IMR-90 (cell line): ENCODE measurements around the gene FOXN3. TPM values are rescaled to one million over a fixed set of nuclear protein-coding genes. Genes with fewer than 3 reads are reported as not detected.

Source experiments
- ATAC-seq: fragments of 200-7000 bp; cut with Tn5 transposase; 2 replicates; pipeline ENCODE4 v1.9.1; 2020; ENCODE audit warnings: low read depth, mild to moderate bottlenecking, moderate library complexity
- BruUV-seq: library from RNA; stranded (reverse); fragments of 400-500 nt; replicated peaks from 2 replicates; lab custom pipeline; 2021; lab: Mats Ljungman, UMichigan
- CTCF ChIA-PET: fragments of 300-600 bp; formaldehyde crosslinking; extraction: SDS; loops from one replicate; lab custom pipeline; 2021; ENCODE audit warnings: antibody characterized with exemption; lab: Yijun Ruan, JAX
- POLR2A ChIA-PET: fragments of 300-600 bp; sonication (Branson Sonifier 250); formaldehyde crosslinking; loops from one replicate; lab custom pipeline; 2022; ENCODE audit warnings: antibody characterized with exemption; ENCODE audit not compliant: unreplicated experiment; lab: Charles Lee
- DNase-seq: peaks from one replicate; pipeline ENCODE4 v3.0.0; 2013
- H2AFZ ChIP-seq: replicated peaks from 2 replicates; pipeline ENCODE3; 2013; ENCODE audit warnings: low read length, mild to moderate bottlenecking; ENCODE audit not compliant: poor library complexity
- H2AK5ac ChIP-seq: 2 replicates; pipeline ENCODE4 v1.6.1; 2013; ENCODE audit warnings: low read depth, low read length, inconsistent platforms
- H2AK9ac ChIP-seq: replicated peaks from 2 replicates; pipeline ENCODE3; 2013; ENCODE audit warnings: mild to moderate bottlenecking, low read depth, low read length, moderate library complexity; ENCODE audit not compliant: poor library complexity
- H2BK120ac ChIP-seq: 2 replicates; pipeline ENCODE4 v1.6.1; 2013; ENCODE audit warnings: low read depth, low read length, inconsistent platforms
- H2BK15ac ChIP-seq: 3 replicates; pipeline ENCODE4 v1.6.1; 2013; ENCODE audit warnings: low read depth, low read length, inconsistent platforms
- H2BK20ac ChIP-seq: 2 replicates; pipeline ENCODE4 v1.6.1; 2013; ENCODE audit warnings: low read depth, mild to moderate bottlenecking, inconsistent platforms, low read length, moderate library complexity
- H2BK5ac ChIP-seq: 2 replicates; pipeline ENCODE4 v1.6.1; 2013; ENCODE audit warnings: mild to moderate bottlenecking, low read depth, low read length, inconsistent platforms; ENCODE audit not compliant: poor library complexity, severe bottlenecking
- H3K14ac ChIP-seq: replicated peaks from 2 replicates; pipeline ENCODE4 v1.6.1; 2013; ENCODE audit warnings: low read depth, low read length, inconsistent platforms
- H3K18ac ChIP-seq: 2 replicates; pipeline ENCODE4 v1.6.1; 2013; ENCODE audit warnings: low read depth, low read length, control low read depth
- H3K23ac ChIP-seq: 2 replicates; pipeline ENCODE4 v1.6.1; 2013; ENCODE audit warnings: low read depth, low read length, inconsistent platforms
- H3K27ac ChIP-seq: 2 replicates; pipeline ENCODE4 v1.5.1; 2013; ENCODE audit warnings: mild to moderate bottlenecking, control low read depth, low read length; ENCODE audit not compliant: insufficient read depth
- H3K27me3 ChIP-seq: 2 replicates; pipeline ENCODE4 v1.6.1; 2013; ENCODE audit warnings: low read length; ENCODE audit not compliant: control insufficient read depth, insufficient read depth
- H3K36me3 ChIP-seq: 2 replicates; pipeline ENCODE4 v1.6.1; 2013; ENCODE audit warnings: low read length, mixed read lengths; ENCODE audit not compliant: control insufficient read depth, insufficient read depth
- H3K4ac ChIP-seq: 2 replicates; pipeline ENCODE4 v1.6.1; 2013; ENCODE audit warnings: low read depth, low read length, inconsistent platforms
- H3K4me1 ChIP-seq: 2 replicates; pipeline ENCODE4 v1.6.1; 2013; ENCODE audit warnings: low read length, mixed read lengths; ENCODE audit not compliant: control insufficient read depth, insufficient read depth
- H3K4me2 ChIP-seq: 2 replicates; pipeline ENCODE4 v1.6.1; 2013; ENCODE audit warnings: low read depth, mild to moderate bottlenecking, control low read depth, low read length, moderate library complexity
- H3K4me3 ChIP-seq: 2 replicates; pipeline ENCODE4 v1.5.1; 2013; ENCODE audit warnings: low read depth, mild to moderate bottlenecking, control low read depth, low read length, moderate library complexity; ENCODE audit not compliant: insufficient read depth
- H3K56ac ChIP-seq: 2 replicates; pipeline ENCODE4 v1.6.1; 2013; ENCODE audit warnings: low read length, inconsistent platforms; ENCODE audit not compliant: insufficient read depth; ENCODE audit errors: extremely low read depth
- H3K79me1 ChIP-seq, 2 experiments: 2 replicates each; pipeline ENCODE4 v1.6.1; 2013; ENCODE audit warnings: low read length in 2 of 2, inconsistent platforms in 1 of 2, low read depth in 1 of 2
- H3K9ac ChIP-seq: 2 replicates; pipeline ENCODE4 v1.6.1; 2013; ENCODE audit warnings: low read depth, low read length, control low read depth
- H3K9me1 ChIP-seq: 2 replicates; pipeline ENCODE4 v1.6.1; 2013; ENCODE audit warnings: low read length, inconsistent platforms; ENCODE audit not compliant: insufficient read depth
- H3K9me3 ChIP-seq: 2 replicates; pipeline ENCODE4 v1.6.1; 2013; ENCODE audit warnings: low read length; ENCODE audit not compliant: control insufficient read depth, insufficient read depth
- H4K20me1 ChIP-seq: 2 replicates; pipeline ENCODE4 v1.6.1; 2013; ENCODE audit warnings: low read length, inconsistent platforms; ENCODE audit not compliant: insufficient read depth
- H4K5ac ChIP-seq: 2 replicates; pipeline ENCODE4 v1.6.1; 2013; ENCODE audit warnings: mild to moderate bottlenecking, low read depth, low read length, control low read depth
- H4K8ac ChIP-seq, 2 experiments: 2 replicates each; pipeline ENCODE4 v1.6.1; 2013; ENCODE audit warnings: low read depth in 2 of 2, low read length in 2 of 2, control low read depth in 1 of 2, inconsistent platforms in 1 of 2
- H4K91ac ChIP-seq: 2 replicates; pipeline ENCODE4 v1.6.1; 2013; ENCODE audit warnings: low read depth, low read length, inconsistent platforms; ENCODE audit not compliant: insufficient read depth
- BHLHE40 ChIP-seq: fragments of 150-350 bp; IDR thresholded peaks from 2 replicates; pipeline ENCODE4 v1.6.1; 2016; ENCODE audit warnings: mild to moderate bottlenecking, low read depth, low read length
- CEBPB ChIP-seq: IDR thresholded peaks from 2 replicates; pipeline ENCODE4 v1.6.1; 2012; ENCODE audit warnings: low read depth, low read length, improper control_type of control experiment
- CHD1 ChIP-seq: IDR thresholded peaks from 2 replicates; pipeline ENCODE4 v1.6.1; 2012; ENCODE audit warnings: low read depth, low read length, improper control_type of control experiment
- CTCF ChIP-seq: conservative IDR thresholded peaks from 2 replicates; pipeline ENCODE4 v1.5.1; 2012; ENCODE audit warnings: mild to moderate bottlenecking, low read depth, low read length, improper control_type of control experiment
- ELK1 ChIP-seq: fragments of 150-350 bp; IDR thresholded peaks from 2 replicates; pipeline ENCODE4 v1.6.1; 2016; ENCODE audit warnings: low read depth, mild to moderate bottlenecking, low read length, moderate library complexity, borderline replicate concordance
- FOS ChIP-seq: fragments of 150-350 bp; IDR thresholded peaks from 2 replicates; pipeline ENCODE4 v1.6.1; 2016; ENCODE audit warnings: low read depth, low read length
- MAFK ChIP-seq: IDR thresholded peaks from 2 replicates; pipeline ENCODE4 v1.6.1; 2012; ENCODE audit warnings: low read depth, low read length, improper control_type of control experiment
- MAZ ChIP-seq: IDR thresholded peaks from 2 replicates; pipeline ENCODE4 v1.6.1; 2012; ENCODE audit warnings: low read depth, mild to moderate bottlenecking, low read length, improper control_type of control experiment, moderate library complexity, borderline replicate concordance
- MXI1 ChIP-seq: IDR thresholded peaks from 2 replicates; pipeline ENCODE4 v1.6.1; 2012; ENCODE audit warnings: low read depth, mild to moderate bottlenecking, low read length, moderate library complexity, borderline replicate concordance
- NFE2L2 ChIP-seq: fragments of 150-350 bp; IDR thresholded peaks from 2 replicates; pipeline ENCODE4 v1.6.1; 2016; ENCODE audit warnings: low read depth, mild to moderate bottlenecking, low read length
- POLR2A ChIP-seq: IDR thresholded peaks from 2 replicates; pipeline ENCODE4 v1.6.1; 2012; ENCODE audit warnings: mild to moderate bottlenecking, low read depth, low read length
- RAD21 ChIP-seq: IDR thresholded peaks from 2 replicates; pipeline ENCODE4 v1.6.1; 2012; ENCODE audit warnings: low read length, improper control_type of control experiment
- RCOR1 ChIP-seq: IDR thresholded peaks from 2 replicates; pipeline ENCODE4 v1.6.1; 2012; ENCODE audit warnings: mild to moderate bottlenecking, low read length, improper control_type of control experiment; ENCODE audit not compliant: insufficient replicate concordance
- RFX5 ChIP-seq: IDR thresholded peaks from 2 replicates; pipeline ENCODE4 v1.8.0; 2012; ENCODE audit warnings: low read depth, mild to moderate bottlenecking, low read length, moderate library complexity
- SMC3 ChIP-seq: fragments of 150-350 bp; IDR thresholded peaks from 2 replicates; pipeline ENCODE4 v1.6.1; 2016; ENCODE audit warnings: low read depth, mild to moderate bottlenecking, antibody characterized with exemption, low read length, moderate library complexity
- USF2 ChIP-seq: fragments of 150-350 bp; IDR thresholded peaks from 2 replicates; pipeline ENCODE4 v1.6.1; 2017; ENCODE audit warnings: mild to moderate bottlenecking, antibody characterized with exemption, low read length, low read depth
- WGBS, 2 experiments: methylation state at CpG; one replicate each; pipeline versions ENCODE4 v1.1.5 to v1.1.7; 2013; ENCODE audit warnings: missing lambda C conversion rate in 2 of 2; ENCODE audit not compliant: insufficient read length in 1 of 2; ENCODE audit errors: extremely low coverage in 2 of 2; 5-methylcytosine and 5-hydroxymethylcytosine counted together
- dilution Hi-C: fragments of 300-500 bp; cut with HindIII; formaldehyde crosslinking; loops from one replicate; pipeline ENCODE4 v1.14.3; 2018; ENCODE audit warnings: low sequenced_read_pairs; ENCODE audit not compliant: unreplicated experiment
- in situ Hi-C: fragments of 300-500 bp; cut with MboI; formaldehyde crosslinking; loops from 3 replicates; pipeline ENCODE4 v1.14.3; 2019; ENCODE audit warnings: low sequenced_read_pairs, inconsistent platforms, mixed read lengths
- intact Hi-C: fragments of 100-400 bp; cut with micrococcal nuclease; formaldehyde crosslinking; loops from 2 replicates; pipeline ENCODE4 v1.10.0; 2022
- polyA plus RNA-seq, 3 experiments: library from polyadenylated mRNA; depleted of rRNA; stranded (reverse); fragments of >200 nt; gene quantifications; 2 replicates each; pipeline ENCODE4 v1.2.3, GENCODE V29; 2012; ENCODE audit warnings: low replicate concordance in 1 of 3
- total RNA-seq: library from RNA; depleted of rRNA; stranded (reverse); fragments of >200 nt; gene quantifications from 2 replicates; pipeline ENCODE4 v1.2.3, GENCODE V29; 2012

FOXN3 gene
- total and polyA plus RNA-seq, 2 of the 4 experiments (the other 2 are of a cell fraction), result 22.6 to 33.7 TPM

DNA sequence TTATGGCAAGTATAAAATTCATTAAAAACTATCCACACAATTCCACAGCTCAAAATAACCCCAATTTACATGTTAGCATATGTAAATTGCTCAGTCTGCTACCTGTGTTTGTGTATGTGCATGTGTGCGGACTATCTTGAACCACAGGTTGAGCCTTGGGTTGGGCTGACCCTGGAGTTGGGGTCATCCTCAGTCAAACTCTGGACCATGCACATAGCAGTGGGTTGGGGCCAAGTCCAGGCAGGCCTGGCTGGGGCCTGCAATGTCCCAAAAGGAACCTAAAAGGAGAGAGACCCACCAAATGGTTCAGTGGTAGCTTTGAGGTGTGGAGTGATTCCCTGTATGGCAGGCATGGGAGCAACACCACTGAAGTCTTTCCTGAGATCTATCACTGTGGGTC lies 156.1 kb downstream of the FOXN3 start:
- H3K18ac ChIP-seq, result no peak overlapping the region
- ATAC-seq, result no peak
- H3K27ac ChIP-seq, result no peak overlapping the region
- peaks cover 1% of the 10 kb centered on the region; the same call in 1 of the 2 replicates for H3K4me1 ChIP-seq
- in situ Hi-C loops, result no loop called here
- H4K20me1 ChIP-seq, result peaks cover 26% of the 10 kb centered on the region
- no peak overlapping the region for H2BK15ac ChIP-seq
- H4K91ac ChIP-seq, result no peak overlapping the region
- H3K79me1 ChIP-seq, result peaks cover 60 to 62% of the 10 kb centered on the region in 2 experiments
- no peak overlapping the region for H2BK5ac ChIP-seq
- no peak overlapping the region for H2AK5ac ChIP-seq
- no TSS peak for BruUV-seq
- H4K5ac ChIP-seq, result no peak overlapping the region
- 83% methylated on average over 1 of the region's 1 CpG; no CpG with 5 or more reads in 1 of the 2 experiments for WGBS, 2 experiments
- intact Hi-C loops, result no loop called here
- H3K27me3 ChIP-seq, result no peaks in the 10 kb centered on the region
- H2BK120ac ChIP-seq, result no peak overlapping the region
- H3K9me3 ChIP-seq, result no peaks in the 10 kb centered on the region
- H3K36me3 ChIP-seq, result peaks cover 3% of the 10 kb centered on the region; the same call in 1 of the 2 replicates
- peaks cover 15% of the 10 kb centered on the region for H3K9me1 ChIP-seq
- dilution Hi-C loops, result no loop called here
- no peak overlapping the region for H2BK20ac ChIP-seq
- H3K4me2 ChIP-seq, result no peak overlapping the region
- no peak overlapping the region for H3K56ac ChIP-seq
- DNase-seq, result no peak
- TF ChIP-seq CHD1 (no peak), SMC3 (no peak), RAD21 (no peak), MXI1 (no peak), MAZ (no peak), BHLHE40 (no peak), POLR2A (no peak), CEBPB (no peak), MAFK (no peak), RCOR1 (no peak), RFX5 (no peak), USF2 (no peak), FOS (no peak), CTCF (no peak), NFE2L2 (no peak), ELK1 (no peak)
- no peak overlapping the region for H3K4me3 ChIP-seq
- no peak overlapping the region for H2AFZ ChIP-seq
- ChIA-PET POLR2A (no interaction called here), CTCF (no interaction called here)
- H3K4ac ChIP-seq, result no peak overlapping the region
- no peak overlapping the region for H2AK9ac ChIP-seq
- no peak overlapping the region for H3K9ac ChIP-seq
- H4K8ac ChIP-seq, result no peak overlapping the region
- H3K14ac ChIP-seq, result no peak overlapping the region
- H3K23ac ChIP-seq, result no peak overlapping the region
